HG03108 (cell line): ENCODE results near the gene RPL37A.
"Not testable (repeated sequence)": the region's sequence is repeated elsewhere in the genome, so short reads cannot be mapped to it uniquely, and the experiment has no call there.

ENCODE experiments used
- ATAC-seq: cut with Tn5 transposase; IDR thresholded peaks from one replicate; pipeline ENCODE4 v1.9.1; 2021; ENCODE audit warnings: moderate library complexity; ENCODE audit not compliant: unreplicated experiment

The RPL37A gene

DNA sequence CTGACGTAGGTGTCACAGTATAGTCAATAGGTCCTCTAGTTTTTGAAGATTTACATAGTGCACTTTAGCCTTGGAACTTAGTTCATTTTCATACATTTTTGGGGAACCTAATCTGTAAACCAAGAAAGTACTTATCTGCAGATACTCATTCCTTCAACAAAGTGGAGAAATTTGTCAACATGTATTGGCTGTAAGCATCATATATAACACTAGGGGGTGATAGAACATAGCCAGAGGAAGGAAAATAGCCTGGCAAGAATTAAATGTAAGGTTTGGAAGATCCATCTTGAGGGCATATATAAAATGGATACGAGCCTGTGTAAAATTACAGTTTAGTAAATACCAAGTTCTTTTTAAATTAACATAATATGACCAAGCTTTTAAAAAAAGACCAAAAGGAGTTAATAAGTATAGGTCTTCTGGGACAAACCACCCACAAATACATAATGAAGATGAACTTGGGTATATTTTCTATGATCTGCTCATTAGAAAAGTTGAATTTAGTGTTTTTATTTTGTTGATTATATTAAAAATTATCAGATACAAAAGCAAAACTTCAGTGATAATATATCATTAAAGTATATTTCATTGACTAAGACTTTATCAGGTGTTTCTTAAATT, 18.2 kb downstream of the RPL37A start:
- no peak for ATAC-seq

- ATAC-seq, result no peak
Observed at GRCh38 chr2:216517447-216518225, 19.0 kb downstream of the RPL37A start.

DNA sequence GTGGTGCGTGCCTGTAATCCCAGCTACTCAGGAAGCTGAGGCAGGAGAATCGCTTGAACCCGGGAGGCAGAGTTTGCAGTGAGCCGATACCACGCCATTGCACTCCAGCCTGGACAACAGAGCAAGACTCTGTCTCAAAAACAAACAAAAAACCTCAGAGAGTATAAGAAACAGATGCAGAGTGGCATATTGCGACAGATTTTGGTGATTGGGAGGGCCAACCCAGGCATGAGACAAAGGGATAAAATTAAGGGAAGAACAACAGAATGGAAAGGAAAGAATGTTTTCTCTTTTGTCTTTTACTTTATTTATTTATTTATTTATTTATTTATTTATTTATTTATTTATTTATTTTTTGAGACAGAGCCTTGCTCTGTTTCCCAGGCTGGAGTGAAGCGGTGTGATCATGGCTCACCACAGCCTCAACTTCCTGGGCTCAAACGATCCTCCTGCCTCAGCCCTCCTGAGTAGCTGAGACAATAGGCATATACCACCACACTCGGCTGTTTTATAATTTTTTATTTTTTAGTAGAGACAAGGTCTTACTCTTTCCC, 20.0 kb downstream of the RPL37A start:
- not testable (repeated sequence) for ATAC-seq

- no peak for ATAC-seq
Observed at GRCh38 chr2:216519154-216519762, 20.6 kb downstream of the RPL37A start.

DNA sequence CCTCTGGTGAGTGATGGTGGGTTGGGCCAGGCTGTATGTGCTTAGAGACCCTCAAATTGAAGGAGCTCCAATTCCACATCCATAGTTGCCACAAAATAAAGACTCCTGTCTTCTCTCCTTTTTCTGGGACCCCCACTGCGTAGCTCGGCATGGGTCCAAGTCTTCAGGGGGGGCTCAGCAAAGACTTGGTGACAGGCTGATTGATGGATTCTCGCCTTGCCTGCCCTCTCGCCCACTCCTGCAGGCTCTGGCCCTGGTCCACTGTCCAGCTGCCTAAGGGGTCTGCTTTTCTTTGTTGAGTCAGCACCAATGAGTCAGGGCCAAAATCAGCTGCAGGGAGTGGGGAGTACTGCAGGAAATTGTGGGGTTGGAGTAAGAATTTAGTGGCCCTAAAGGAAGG, 21.5 kb downstream of the RPL37A start:
- no peak for ATAC-seq

DNA sequence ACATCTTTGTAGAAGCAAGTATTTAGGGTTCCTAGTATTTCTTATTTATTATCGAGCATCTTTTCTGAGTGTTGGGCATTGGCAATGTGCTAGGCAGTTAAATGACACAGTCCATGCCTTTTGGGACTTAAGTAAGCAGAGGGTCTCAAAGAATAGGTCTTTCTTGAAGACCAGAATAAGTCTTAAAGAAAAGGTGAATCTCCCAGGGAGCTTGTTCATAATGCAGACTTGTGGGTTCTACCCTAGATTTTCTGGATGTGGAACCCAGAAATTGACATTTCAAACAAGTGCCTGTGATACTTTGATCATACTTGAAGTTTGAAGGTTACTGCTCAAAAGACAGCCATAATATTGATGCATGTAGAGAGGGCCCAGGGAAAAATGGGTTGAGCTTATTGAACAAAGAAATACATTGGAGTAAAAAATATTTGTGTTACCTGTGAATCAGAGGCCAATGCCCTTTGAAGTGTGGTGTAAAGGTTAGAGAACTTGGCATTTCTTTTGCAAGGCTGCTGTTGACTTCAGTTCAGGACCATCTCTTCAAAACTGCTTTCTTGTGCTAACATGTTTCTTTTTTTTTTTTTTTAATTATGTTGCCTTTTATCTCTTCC, 24.4 kb downstream of the RPL37A start:
- ATAC-seq, result no peak

DNA sequence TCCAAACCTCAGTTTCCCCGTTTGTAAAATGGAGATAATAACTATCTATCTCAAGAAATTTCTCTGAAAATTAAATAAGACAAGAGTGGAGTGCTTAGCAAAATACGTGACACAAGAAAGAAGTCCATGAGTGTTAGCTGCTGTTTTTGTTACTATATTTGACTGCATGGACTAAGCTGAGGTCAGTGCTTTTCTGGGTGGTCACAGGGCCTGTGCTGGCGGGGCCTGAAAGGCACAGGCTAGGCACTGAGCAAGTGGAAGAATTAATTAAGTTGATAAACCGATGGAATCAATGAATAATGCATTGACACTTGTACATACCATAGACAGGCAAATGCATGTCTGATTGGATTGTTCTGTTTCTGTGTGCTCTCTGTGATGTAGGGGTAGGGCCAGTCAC, 27.3 kb downstream of the RPL37A start:
- no peak for ATAC-seq

- ATAC-seq, result no peak
Observed at GRCh38 chr2:216526939-216527338, 28.3 kb downstream of the RPL37A start.

DNA sequence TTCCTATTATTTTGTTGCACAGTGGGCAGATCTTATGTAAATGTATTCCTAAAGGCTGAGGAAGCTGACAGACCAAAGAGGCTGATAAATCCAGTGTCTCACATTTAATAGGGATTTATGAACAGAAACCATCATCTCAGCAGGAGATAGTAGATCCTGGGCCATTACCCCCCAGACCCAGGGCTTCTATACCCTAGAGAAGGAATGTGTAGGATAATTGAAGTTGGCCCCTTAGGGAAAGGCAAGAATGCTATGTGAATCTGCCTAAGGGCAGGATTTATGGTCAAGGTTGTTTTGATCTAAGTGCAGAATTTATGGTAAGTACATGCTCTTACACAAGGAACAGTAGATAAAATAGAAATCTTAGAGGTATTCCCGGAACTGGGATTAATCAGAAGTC, 29.0 kb downstream of the RPL37A start:
- ATAC-seq, result no peak

- no peak for ATAC-seq
Observed at GRCh38 chr2:216532562-216532961, 33.9 kb downstream of the RPL37A start.

DNA sequence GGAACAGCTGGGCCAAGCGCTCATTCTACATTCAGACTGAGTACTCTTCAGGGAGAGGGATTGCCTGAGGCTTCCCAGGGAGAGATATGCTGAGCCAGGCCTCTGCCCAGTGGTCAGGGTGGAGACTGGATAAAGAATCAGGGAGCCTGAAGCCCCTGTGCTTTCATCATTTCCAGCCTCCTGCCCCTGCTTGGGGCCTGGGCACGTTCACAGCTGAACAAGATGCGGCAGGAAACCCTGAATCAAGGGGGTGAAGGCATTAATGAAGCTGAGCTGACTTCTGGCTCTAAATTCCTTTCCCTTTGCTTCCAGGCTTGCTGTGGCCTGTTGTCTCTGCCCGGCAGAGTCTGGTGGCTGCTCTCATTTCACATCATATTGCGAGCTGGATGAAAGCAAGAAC, 35.0 kb downstream of the RPL37A start:
- ATAC-seq, result no peak

- ATAC-seq, result no peak
Observed at GRCh38 chr2:216534809-216535208, 36.2 kb downstream of the RPL37A start.

GRCh38 chr2:216535454-216535995, 36.9 kb downstream of the RPL37A start:
- no peak for ATAC-seq

GRCh38 chr2:216536734-216537210, 38.1 kb downstream of the RPL37A start:
- no peak for ATAC-seq

DNA sequence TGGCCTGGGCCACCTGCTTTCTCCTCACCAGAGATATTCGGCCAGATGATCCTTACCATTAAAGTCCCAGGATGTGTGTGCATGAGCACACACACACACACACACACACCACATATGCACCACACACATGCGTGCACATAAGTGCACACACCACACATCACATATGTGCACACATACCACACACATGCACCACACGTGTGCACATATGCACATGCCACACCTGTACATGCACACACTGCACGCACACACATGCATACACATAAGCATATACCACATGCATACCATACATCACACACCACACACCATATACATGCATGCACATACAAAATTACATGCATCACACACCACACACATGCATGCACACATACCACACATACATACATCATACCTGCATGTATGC, 38.7 kb downstream of the RPL37A start:
- no peak for ATAC-seq

DNA sequence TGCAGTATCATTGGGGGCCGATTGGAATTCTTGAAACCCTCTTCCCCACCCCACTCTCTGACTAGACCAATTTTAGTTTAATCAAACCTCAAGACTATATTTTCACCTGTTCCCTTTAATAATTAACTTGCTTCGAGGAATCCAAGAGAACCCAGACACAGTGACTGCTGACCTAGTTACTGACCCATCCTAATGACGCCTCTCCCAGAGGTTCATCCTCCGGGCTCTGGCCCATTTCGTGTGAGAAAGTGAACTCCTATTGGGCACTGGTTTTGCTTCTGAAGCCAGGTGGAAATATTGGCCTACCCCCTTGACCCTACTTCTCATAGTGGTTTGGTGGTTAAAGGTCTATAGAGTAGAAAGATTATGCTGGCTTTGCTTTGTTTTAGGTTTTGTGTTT, 39.9 kb downstream of the RPL37A start:
- no peak for ATAC-seq

- ATAC-seq, result no peak
Observed at GRCh38 chr2:216539120-216539519, 40.5 kb downstream of the RPL37A start.

- ATAC-seq, result peak; percentile 58
Observed at GRCh38 chr2:216539791-216540241, 41.2 kb downstream of the RPL37A start.

- ATAC-seq, result no peak
Observed at GRCh38 chr2:216540920-216541319, 42.3 kb downstream of the RPL37A start.

GRCh38 chr2:216541505-216541904, 42.9 kb downstream of the RPL37A start:
- ATAC-seq, result no peak

DNA sequence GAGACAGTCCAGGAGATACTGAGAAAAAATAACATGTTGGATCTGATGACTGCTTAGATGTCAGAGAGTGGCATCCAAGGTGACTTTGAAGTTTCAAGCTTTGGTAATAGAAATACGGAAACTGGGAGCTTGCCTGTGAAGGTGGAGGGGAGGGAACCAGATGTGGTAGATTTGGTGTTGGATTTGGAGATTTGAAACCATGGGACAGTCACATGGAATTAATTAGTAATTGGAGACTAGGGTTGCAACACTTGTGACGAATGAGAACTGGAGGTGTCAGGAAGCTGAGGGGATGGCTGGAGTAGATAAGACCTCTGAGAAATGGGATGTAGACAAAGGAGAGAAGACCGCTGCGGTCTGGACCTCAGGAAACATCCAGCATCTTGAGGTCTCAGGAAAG, 46.7 kb downstream of the RPL37A start:
- no peak for ATAC-seq
